ENCODE results near the gene RAD23B.

Gene RAD23B

DNA sequence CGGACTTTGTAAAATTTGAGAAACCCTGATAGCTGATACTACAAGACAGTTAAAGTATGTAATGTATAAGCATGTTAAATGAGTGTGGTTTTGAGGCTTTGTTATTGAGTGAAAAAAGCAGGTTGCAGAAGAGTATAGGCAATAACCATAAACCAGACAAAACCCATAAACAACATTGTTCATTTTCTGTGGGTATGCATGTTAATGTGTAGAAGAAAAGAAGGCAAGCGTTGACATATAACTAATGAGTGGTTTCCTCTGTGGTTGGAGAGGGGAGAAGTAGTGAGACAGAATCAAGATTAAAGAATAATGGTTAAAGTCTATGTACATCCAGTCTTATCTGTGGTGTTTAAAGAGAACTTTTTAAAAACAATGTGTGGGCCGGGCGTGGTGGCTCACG is 26.2 kb downstream of the RAD23B start:
- TF ChIP-seq, protein P1, sequence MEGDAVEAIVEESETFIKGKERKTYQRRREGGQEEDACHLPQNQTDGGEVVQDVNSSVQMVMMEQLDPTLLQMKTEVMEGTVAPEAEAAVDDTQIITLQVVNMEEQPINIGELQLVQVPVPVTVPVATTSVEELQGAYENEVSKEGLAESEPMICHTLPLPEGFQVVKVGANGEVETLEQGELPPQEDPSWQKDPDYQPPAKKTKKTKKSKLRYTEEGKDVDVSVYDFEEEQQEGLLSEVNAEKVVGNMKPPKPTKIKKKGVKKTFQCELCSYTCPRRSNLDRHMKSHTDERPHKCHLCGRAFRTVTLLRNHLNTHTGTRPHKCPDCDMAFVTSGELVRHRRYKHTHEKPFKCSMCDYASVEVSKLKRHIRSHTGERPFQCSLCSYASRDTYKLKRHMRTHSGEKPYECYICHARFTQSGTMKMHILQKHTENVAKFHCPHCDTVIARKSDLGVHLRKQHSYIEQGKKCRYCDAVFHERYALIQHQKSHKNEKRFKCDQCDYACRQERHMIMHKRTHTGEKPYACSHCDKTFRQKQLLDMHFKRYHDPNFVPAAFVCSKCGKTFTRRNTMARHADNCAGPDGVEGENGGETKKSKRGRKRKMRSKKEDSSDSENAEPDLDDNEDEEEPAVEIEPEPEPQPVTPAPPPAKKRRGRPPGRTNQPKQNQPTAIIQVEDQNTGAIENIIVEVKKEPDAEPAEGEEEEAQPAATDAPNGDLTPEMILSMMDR (conservative IDR thresholded peaks at IDR 0.05; ENCODE audit: low read depth): no peak
- ChIA-PET CTCF (interaction anchor here (0.6 to 0.7 kb wide), 3 partner anchors 24 to 793 kb away, joined by 3 to 4 read pairs (median 3); no protein-coding TSS in a partner anchor), POLR2A (ENCODE audit: low non-redundant PET) (no interaction called here)
- no peak for DNase-seq (ENCODE audit: low spot score)
- H3K27ac ChIP-seq: no peak overlapping the region

DNA sequence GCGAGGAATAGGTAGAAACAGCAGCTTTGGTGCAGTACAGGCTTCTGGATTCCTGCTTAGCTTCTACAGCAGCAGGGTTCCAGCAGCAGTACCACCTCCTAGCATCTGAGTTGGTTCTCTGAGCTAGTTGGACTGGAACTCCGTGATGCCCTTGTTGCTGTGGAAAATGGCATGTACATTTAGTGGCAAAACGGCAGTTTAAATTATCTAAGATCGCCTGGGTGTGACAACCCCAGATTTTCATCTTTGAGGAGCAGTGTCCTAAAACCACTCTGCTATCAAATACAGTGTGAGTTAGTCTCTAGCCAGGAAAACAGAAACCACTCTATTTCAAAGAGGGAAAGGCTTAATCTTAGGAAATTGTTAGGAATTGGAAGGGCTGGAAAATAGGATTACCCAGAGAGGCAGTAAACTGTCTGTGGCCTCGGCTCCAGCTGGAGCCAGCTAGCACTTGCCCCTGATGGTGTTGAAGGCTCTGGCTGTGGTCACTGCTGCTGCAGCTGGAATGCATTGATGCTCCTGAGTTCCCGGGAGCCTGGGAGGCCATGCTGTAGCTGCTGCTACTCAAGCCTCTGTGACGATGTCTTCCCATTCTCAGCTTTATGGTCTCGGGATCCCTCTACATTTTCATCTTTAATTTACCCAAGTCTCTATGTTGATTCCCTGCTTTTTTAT is 29.4 kb downstream of the RAD23B start:
- DNase-seq (ENCODE audit: low spot score): no peak
- 0 out of 2 replicates have a peak overlapping the region, but pooled peaks have one; percentile 18 for H3K27ac ChIP-seq
- ChIA-PET POLR2A (ENCODE audit: low non-redundant PET) (no interaction called here), CTCF (interaction anchor here (0.8 kb wide), 1 partner anchor 112 kb away, joined by 3 read pairs; no protein-coding TSS in a partner anchor)
- TF ChIP-seq, protein P1 (conservative IDR thresholded peaks at IDR 0.05; ENCODE audit: low read depth): no peak

DNA sequence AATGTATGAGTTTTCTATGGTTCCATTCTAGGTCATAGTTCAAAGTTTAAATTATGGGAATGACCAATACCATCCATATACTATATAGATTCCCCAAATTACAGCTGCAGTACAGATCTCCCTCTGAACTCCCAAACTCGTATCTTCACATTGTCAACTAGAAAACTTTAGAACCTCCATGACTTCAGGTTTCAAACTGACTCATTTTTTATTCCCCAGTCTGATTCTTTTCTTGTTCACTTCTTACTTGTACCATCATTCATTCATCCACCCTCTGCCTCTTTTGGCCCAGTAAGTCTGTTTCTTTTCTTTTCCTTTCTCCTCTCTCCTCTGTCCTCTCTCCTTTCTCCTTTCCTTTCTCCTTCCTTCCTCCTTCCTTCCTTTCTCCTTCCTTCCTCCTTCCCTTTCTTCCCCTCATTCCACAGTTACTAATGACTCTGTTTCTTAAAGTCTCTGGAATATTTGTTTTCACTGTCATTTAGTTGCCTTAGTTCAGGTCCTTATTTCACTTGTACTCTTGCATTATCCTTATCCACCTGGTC is 30.5 kb downstream of the RAD23B start:
- ChIA-PET POLR2A (ENCODE audit: low non-redundant PET) (no interaction called here), CTCF (interaction anchor here (0.5 kb wide), 1 partner anchor 90 kb away, joined by 4 read pairs; no protein-coding TSS in a partner anchor)
- TF ChIP-seq, protein P1 (conservative IDR thresholded peaks at IDR 0.05; ENCODE audit: low read depth): no peak
- no peak overlapping the region for H3K27ac ChIP-seq
- DNase-seq (ENCODE audit: low spot score): no peak

DNA sequence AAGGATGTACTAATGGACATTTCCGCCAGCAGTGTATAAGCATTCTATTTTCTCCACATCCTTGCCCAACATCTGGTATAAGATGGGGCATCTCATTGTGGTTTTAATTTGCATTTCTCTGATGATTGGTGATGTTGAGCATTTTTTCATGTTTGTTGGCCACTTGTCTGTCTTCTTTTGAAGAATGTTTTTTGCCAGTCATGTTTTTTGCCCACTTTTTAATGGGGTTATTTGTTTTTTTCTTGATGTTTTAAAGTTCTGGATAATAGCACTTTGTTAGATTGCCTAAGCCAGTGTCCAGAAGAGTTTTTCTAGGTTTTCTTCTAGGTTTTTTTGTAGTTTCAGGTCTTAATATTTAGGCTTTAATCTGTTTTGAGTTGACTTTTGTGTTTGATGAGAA is 31.7 kb downstream of the RAD23B start:
- ChIA-PET CTCF (no interaction called here), POLR2A (ENCODE audit: low non-redundant PET) (no interaction called here)
- no peak overlapping the region for H3K27ac ChIP-seq
- TF ChIP-seq, protein P1 (conservative IDR thresholded peaks at IDR 0.05; ENCODE audit: low read depth): no peak
- no peak for DNase-seq (ENCODE audit: low spot score)

DNA sequence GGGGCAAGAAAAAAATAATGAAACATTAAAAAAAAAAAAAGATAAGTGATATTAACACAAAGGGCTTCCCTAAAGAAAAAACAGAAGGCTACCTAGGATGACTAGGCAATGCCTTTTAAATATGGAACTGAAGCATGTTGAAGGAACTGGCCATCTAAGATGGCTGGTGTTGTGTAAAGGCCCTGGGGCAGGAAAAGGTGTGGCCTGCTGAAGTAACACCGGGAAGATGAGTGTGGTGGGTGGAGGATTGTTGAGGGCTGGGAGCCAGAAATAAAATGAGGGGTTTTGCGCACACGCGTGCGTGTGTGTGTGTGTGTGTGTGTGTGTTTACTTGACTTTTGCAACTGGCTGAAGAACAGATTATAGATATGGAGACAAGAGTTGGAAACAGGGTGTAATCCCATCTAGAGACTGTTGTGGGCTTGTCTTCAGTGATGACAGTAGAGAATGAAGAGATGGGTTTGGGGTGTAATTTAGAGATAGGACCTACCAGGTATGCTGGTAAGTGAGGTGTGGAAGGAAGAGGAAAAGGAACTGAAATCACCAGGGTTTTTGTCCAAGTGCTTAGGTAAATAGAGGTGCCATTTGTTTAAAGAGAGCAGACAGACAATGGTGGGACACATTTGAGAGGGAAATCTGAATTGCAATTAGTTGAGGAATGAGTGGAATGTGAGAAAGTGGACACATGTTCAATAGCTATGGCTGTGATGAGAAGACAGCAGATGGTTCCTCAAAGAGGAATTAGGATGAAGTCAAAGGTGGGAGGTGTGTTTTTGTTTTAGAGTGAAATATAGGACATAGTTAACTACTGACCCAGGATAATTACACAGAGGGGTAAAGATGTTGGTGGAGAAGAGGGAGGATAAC is 33.9 kb downstream of the RAD23B start:
- TF ChIP-seq, protein P1 (conservative IDR thresholded peaks at IDR 0.05; ENCODE audit: low read depth): no peak
- H3K27ac ChIP-seq: no peak overlapping the region
- DNase-seq (ENCODE audit: low spot score): no peak
- CTCF ChIA-PET: interaction anchor here (0.6 to 0.9 kb wide), 3 partner anchors 14 to 1636 kb away, joined by 3 to 4 read pairs (median 3); no protein-coding TSS in a partner anchor
- POLR2A ChIA-PET (ENCODE audit: low non-redundant PET): no interaction called here

DNA sequence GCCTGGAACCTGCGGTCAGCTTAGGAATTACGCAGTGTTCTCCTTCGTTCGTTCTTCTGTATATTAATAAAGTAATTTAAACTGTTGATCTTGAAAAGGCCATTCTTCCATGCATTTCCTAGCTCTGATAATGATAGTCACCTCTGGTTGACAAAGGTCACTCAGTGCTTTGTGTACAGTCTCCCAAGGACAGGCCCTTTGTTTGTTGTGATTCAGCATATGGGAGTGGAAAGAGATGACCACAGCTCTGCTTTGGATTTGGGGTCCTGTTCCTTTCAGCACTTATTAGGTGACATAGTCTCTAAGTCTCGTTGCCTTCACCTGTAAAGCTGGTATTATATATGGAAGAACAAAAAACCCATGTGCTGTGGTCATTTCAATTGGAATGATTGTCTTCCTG is 39.6 kb downstream of the RAD23B start:
- TF ChIP-seq, protein P1 (conservative IDR thresholded peaks at IDR 0.05; ENCODE audit: low read depth): no peak
- POLR2A ChIA-PET (ENCODE audit: low non-redundant PET): no interaction called here
- DNase-seq (ENCODE audit: low spot score): no peak
- CTCF ChIA-PET: interaction anchor here (0.6 to 1.0 kb wide), 3 partner anchors 19 to 1243 kb away, joined by 3 to 5 read pairs (median 3); no protein-coding TSS in a partner anchor
- H3K27ac ChIP-seq: no peak overlapping the region

Data from RWPE1 (cell line).